ENCODE measurements around the gene EVI5.

GRCh38 chr1:92567211-92567868 is 217.6 kb downstream of the EVI5 start:
- TF ChIP-seq CTCF (IDR thresholded peaks at IDR 0.05) (no peak), POLR2AphosphoS5 (IDR thresholded peaks at IDR 0.05) (no peak), POLR2A (IDR thresholded peaks at IDR 0.05) (no peak), EP300 (IDR thresholded peaks at IDR 0.05) (no peak)

Data from sigmoid colon (tissue), 4 donors.